Measurements from ENCODE around the gene USP49. TPM values are rescaled to one million over a fixed set of nuclear protein-coding genes. Genes with fewer than 3 reads are reported as not detected.
A peak's percentile ranks its signal among the peaks of the same experiment; 100 is the strongest.

The USP49 gene
- total and polyA plus RNA-seq, 3 experiments from 2014 or later: 0.59 to 5.2 (median 5.0) TPM

GRCh38 chr6:41832263-41832662, 62.9 kb downstream of the USP49 start:
- Histone ChIP-seq H3K9me3 (ENCODE audit: low read length) (no peaks in the 10 kb centered on the region), H3K36me3 (ENCODE audit: insufficient read depth, low read length) (no peaks in the 10 kb centered on the region), H3K4me1 (ENCODE audit: insufficient read depth, low read length) (no peaks in the 10 kb centered on the region), H3K27me3 (ENCODE audit: insufficient read depth, low read length, poor library complexity, severe bottlenecking) (no peaks in the 10 kb centered on the region), H3K27ac (ENCODE audit: low read depth, low read length) (no peak overlapping the region), H3K4me3 (ENCODE audit: low read length) (no peak overlapping the region)
- POLR2A ChIA-PET: no interaction called here
- Mint-ChIP-seq H3K9me3 (no peaks in the 10 kb centered on the region), H3K4me1 (peaks cover 0 to 2% (median 0%) of the 10 kb centered on the region in 3 donors), H3K27me3 (no peaks in the 10 kb centered on the region), H3K36me3 (peaks cover 0 to 5% (median 0%) of the 10 kb centered on the region in 3 donors), H3K27ac (no peak overlapping the region), H3K4me3 (no peak overlapping the region)
- DNase-seq: no peak
- CTCF ChIA-PET: no interaction called here

DNA sequence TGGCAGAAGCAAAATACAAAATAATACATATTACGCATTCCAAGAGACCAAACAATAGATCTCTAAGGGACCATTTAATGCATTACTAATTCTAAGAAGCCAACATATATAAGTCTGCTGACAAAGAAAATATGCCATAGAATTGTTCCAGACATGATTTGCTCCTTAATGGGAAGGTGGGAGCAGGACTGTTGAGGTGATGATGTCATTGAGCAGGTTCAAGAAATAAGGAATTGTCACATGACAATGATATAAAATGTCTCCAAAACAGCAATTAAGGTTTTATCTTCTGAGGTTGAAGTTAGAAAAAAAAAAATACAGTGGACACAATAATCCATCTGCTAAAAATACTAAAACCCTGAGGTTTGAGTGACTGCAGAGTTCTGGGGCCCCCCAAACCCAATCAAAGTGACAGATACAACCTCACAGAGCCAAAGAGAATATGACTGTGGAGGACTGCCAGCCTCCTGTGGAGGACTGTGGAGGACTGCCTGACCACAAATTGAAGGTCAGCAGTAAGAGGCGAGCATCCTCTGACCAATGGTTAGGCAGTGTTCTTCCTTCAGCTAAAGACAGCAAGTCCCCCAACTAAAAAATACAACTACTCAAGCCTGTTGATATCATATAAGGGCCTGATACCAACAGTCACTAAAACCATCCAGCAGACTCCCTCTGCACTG, 68.7 kb downstream of the USP49 start:
- Histone ChIP-seq H3K4me1 (ENCODE audit: insufficient read depth, low read length) (no peaks in the 10 kb centered on the region), H3K4me3 (ENCODE audit: low read length) (no peak overlapping the region), H3K36me3 (ENCODE audit: insufficient read depth, low read length) (no peaks in the 10 kb centered on the region), H3K27me3 (ENCODE audit: insufficient read depth, low read length, poor library complexity, severe bottlenecking) (no peaks in the 10 kb centered on the region), H3K27ac (ENCODE audit: low read depth, low read length) (no peak overlapping the region), H3K9me3 (ENCODE audit: low read length) (no peaks in the 10 kb centered on the region)
- Mint-ChIP-seq H3K4me3 (no peak overlapping the region), H3K9me3 (no peaks in the 10 kb centered on the region), H3K27ac (peak overlapping the region in 2 of 8 donors; percentile 41 to 54), H3K27me3 (no peaks in the 10 kb centered on the region), H3K4me1 (no peaks in the 10 kb centered on the region), H3K36me3 (peaks cover 0 to under 1% (median 0%) of the 10 kb centered on the region in 3 donors)
- POLR2A ChIA-PET: no interaction called here
- no peak for DNase-seq
- CTCF ChIA-PET: no interaction called here

GRCh38 chr6:41824571-41825569, 70.3 kb downstream of the USP49 start:
- H3K4me1 ChIP-seq (ENCODE audit: insufficient read depth, low read length): no peaks in the 10 kb centered on the region
- Mint-ChIP-seq H3K4me1 (no peaks in the 10 kb centered on the region), H3K4me3 (no peak overlapping the region), H3K27ac (no peak overlapping the region), H3K36me3 (no peaks in the 10 kb centered on the region), H3K27me3 (no peaks in the 10 kb centered on the region), H3K9me3 (no peaks in the 10 kb centered on the region)
- no peaks in the 10 kb centered on the region for H3K9me3 ChIP-seq (ENCODE audit: low read length)
- ChIA-PET CTCF (interaction anchor here (1.1 kb wide), 1 partner anchor 280 kb away, joined by 4 read pairs; no protein-coding TSS in a partner anchor), POLR2A (no interaction called here)
- H3K36me3 ChIP-seq (ENCODE audit: insufficient read depth, low read length): no peaks in the 10 kb centered on the region
- H3K27me3 ChIP-seq (ENCODE audit: insufficient read depth, low read length, poor library complexity, severe bottlenecking): no peaks in the 10 kb centered on the region
- no peak overlapping the region for H3K27ac ChIP-seq (ENCODE audit: low read depth, low read length)
- no peak overlapping the region for H3K4me3 ChIP-seq (ENCODE audit: low read length)
- DNase-seq: no peak

- H3K36me3 ChIP-seq (ENCODE audit: insufficient read depth, low read length): no peaks in the 10 kb centered on the region
Measured at GRCh38 chr6:41823178-41823577, 72.0 kb downstream of the USP49 start.

GRCh38 chr6:41822021-41822420, 73.2 kb downstream of the USP49 start:
- H3K27ac Mint-ChIP-seq: no peak overlapping the region
- no peaks in the 10 kb centered on the region for H3K36me3 Mint-ChIP-seq
- H3K4me3 ChIP-seq (ENCODE audit: low read length): no peak overlapping the region
- no peaks in the 10 kb centered on the region for H3K27me3 Mint-ChIP-seq
- ChIA-PET CTCF (no interaction called here), POLR2A (no interaction called here)
- no peaks in the 10 kb centered on the region for H3K9me3 ChIP-seq (ENCODE audit: low read length)
- H3K9me3 Mint-ChIP-seq: no peaks in the 10 kb centered on the region
- no peak overlapping the region for H3K4me3 Mint-ChIP-seq
- no peaks in the 10 kb centered on the region for H3K27me3 ChIP-seq (ENCODE audit: insufficient read depth, low read length, poor library complexity, severe bottlenecking)
- DNase-seq: no peak
- no peaks in the 10 kb centered on the region for H3K4me1 Mint-ChIP-seq
- H3K36me3 ChIP-seq (ENCODE audit: insufficient read depth, low read length): no peaks in the 10 kb centered on the region
- H3K27ac ChIP-seq (ENCODE audit: low read depth, low read length): no peak overlapping the region
- H3K4me1 ChIP-seq (ENCODE audit: insufficient read depth, low read length): no peaks in the 10 kb centered on the region

More at GRCh38 chr6:41823178-41823577, 72.0 kb downstream of the USP49 start:
- Histone ChIP-seq H3K27ac (ENCODE audit: low read depth, low read length) (no peak overlapping the region), H3K4me3 (ENCODE audit: low read length) (no peak overlapping the region), H3K9me3 (ENCODE audit: low read length) (no peaks in the 10 kb centered on the region), H3K27me3 (ENCODE audit: insufficient read depth, low read length, poor library complexity, severe bottlenecking) (no peaks in the 10 kb centered on the region), H3K4me1 (ENCODE audit: insufficient read depth, low read length) (no peaks in the 10 kb centered on the region)
- no peak overlapping the region for H3K27ac Mint-ChIP-seq
- no peaks in the 10 kb centered on the region for H3K27me3 Mint-ChIP-seq
- DNase-seq: no peak
- no peaks in the 10 kb centered on the region for H3K9me3 Mint-ChIP-seq
- ChIA-PET POLR2A (no interaction called here), CTCF (no interaction called here)
- H3K36me3 Mint-ChIP-seq: no peaks in the 10 kb centered on the region
- no peaks in the 10 kb centered on the region for H3K4me1 Mint-ChIP-seq
- no peak overlapping the region for H3K4me3 Mint-ChIP-seq

GRCh38 chr6:41821266-41821665, 73.9 kb downstream of the USP49 start:
- H3K4me3 ChIP-seq (ENCODE audit: low read length): no peak overlapping the region
- no peak overlapping the region for H3K27ac ChIP-seq (ENCODE audit: low read depth, low read length)
- Mint-ChIP-seq H3K27ac (no peak overlapping the region), H3K27me3 (no peaks in the 10 kb centered on the region), H3K36me3 (no peaks in the 10 kb centered on the region), H3K4me1 (no peaks in the 10 kb centered on the region), H3K4me3 (no peak overlapping the region), H3K9me3 (no peaks in the 10 kb centered on the region)
- H3K27me3 ChIP-seq (ENCODE audit: insufficient read depth, low read length, poor library complexity, severe bottlenecking): no peaks in the 10 kb centered on the region
- no peaks in the 10 kb centered on the region for H3K36me3 ChIP-seq (ENCODE audit: insufficient read depth, low read length)
- no peaks in the 10 kb centered on the region for H3K4me1 ChIP-seq (ENCODE audit: insufficient read depth, low read length)
- no peak for DNase-seq
- CTCF ChIA-PET: no interaction called here
- H3K9me3 ChIP-seq (ENCODE audit: low read length): no peaks in the 10 kb centered on the region
- POLR2A ChIA-PET: no interaction called here

DNA sequence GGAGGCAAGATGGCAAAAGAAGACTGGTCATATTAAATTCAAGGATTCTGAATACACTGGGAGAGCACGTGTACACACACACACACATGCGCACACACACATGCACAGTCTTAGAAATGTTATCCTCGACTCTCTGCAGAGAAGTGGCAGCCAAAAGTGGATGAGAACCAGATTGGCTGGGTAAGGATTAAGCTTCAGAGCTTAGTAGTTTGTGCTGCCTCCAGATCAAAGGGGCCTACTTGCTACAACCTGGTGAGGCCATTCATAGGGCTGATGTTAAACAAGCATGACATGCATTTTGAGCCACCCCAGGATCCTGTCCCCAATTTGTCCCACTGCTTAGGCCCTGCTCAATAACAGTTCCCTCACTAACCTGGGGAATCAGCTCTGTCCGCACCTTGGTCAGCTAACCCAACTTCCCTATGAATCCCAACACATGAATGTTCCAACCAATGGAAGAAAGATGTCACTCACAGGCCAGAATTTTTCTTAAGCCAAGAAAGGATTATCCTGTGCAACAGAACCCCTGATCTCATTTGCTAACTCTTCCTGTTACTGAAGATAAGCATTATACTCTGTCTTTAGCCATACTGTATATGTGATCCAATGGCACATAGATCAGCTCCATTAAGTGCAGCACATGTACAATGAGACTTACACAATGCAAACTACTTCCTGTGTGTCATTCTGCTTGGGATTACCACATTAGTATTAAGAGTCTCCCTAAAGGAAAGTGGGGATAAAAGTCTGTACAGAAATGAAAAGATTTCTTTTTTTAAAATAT, 76.7 kb downstream of the USP49 start:
- Mint-ChIP-seq H3K4me1 (no peaks in the 10 kb centered on the region), H3K27me3 (no peaks in the 10 kb centered on the region), H3K27ac (peak overlapping the region in 1 of 8 donors; percentile 70), H3K9me3 (no peaks in the 10 kb centered on the region), H3K36me3 (no peaks in the 10 kb centered on the region), H3K4me3 (no peak overlapping the region)
- no peak for DNase-seq
- no peak overlapping the region for H3K4me3 ChIP-seq (ENCODE audit: low read length)
- no peaks in the 10 kb centered on the region for H3K36me3 ChIP-seq (ENCODE audit: insufficient read depth, low read length)
- POLR2A ChIA-PET: interaction anchor here (0.6 kb wide), 1 partner anchor 1929 kb away, joined by 7 read pairs; no protein-coding TSS in a partner anchor
- H3K9me3 ChIP-seq (ENCODE audit: low read length): no peaks in the 10 kb centered on the region
- CTCF ChIA-PET: interaction anchor here (1.2 kb wide), 1 partner anchor 225 kb away, joined by 5 read pairs; no protein-coding TSS in a partner anchor
- no peaks in the 10 kb centered on the region for H3K4me1 ChIP-seq (ENCODE audit: insufficient read depth, low read length)
- no peaks in the 10 kb centered on the region for H3K27me3 ChIP-seq (ENCODE audit: insufficient read depth, low read length, poor library complexity, severe bottlenecking)
- peak overlapping the region; percentile 10 for H3K27ac ChIP-seq (ENCODE audit: low read depth, low read length)
